Esophagus muscularis mucosa (tissue), 4 donors: ENCODE data around the gene ODAM. TPM values are rescaled to one million over a fixed set of nuclear protein-coding genes. Genes with fewer than 3 reads are reported as not detected.
"Not testable (repeated sequence)": the region's sequence is repeated elsewhere in the genome, so short reads cannot be mapped to it uniquely, and the experiment has no call there.

Source experiments
- DNase-seq: peaks from one replicate; pipeline ENCODE4 v3.0.0-alpha.2; 2017; ENCODE audit errors: extremely low spot score
- H3K27ac ChIP-seq, 4 donors: fragments of 200-600 bp; sonication (generic); replicated peaks in 1 of 4; 1 replicate in 3 of 4; 2 replicates in 1 of 4; pipeline ENCODE4 v1.5.1; 2016 to 2019; ENCODE audit warnings: mild to moderate bottlenecking in 1 of 4
- H3K27me3 ChIP-seq, 4 donors: fragments of 200-600 bp; sonication (generic); one replicate each; pipeline versions ENCODE4 v1.5.1 to v1.6.0; 2016 to 2019
- H3K36me3 ChIP-seq, 4 donors: fragments of 200-600 bp; sonication (generic); one replicate each; pipeline ENCODE4 v1.5.1; 2016 to 2019
- H3K4me1 ChIP-seq, 4 donors: fragments of 200-600 bp; sonication (generic); one replicate each; pipeline ENCODE4 v1.5.1; 2016 to 2019
- H3K4me3 ChIP-seq, 4 donors: fragments of 200-600 bp; sonication (generic); 1 replicate in 2 of 4; 2 replicates in 2 of 4; pipeline ENCODE4 v1.5.1; 2016 to 2019; ENCODE audit warnings: mild to moderate bottlenecking in 4 of 4, moderate library complexity in 1 of 4
- H3K9me3 ChIP-seq, 4 donors: fragments of 200-600 bp; sonication (generic); 1 replicate in 3 of 4; 2 replicates in 1 of 4; pipeline ENCODE4 v1.5.1; 2016 to 2019
- EP300 ChIP-seq: sonication (generic); formaldehyde crosslinking; IDR thresholded peaks from one replicate; pipeline ENCODE4 v1.6.1; 2017; ENCODE audit warnings: antibody characterized with exemption
- POLR2A ChIP-seq: fragments of 450-650 bp; IDR thresholded peaks from one replicate; pipeline ENCODE4 v1.6.1; 2017; ENCODE audit warnings: antibody characterized with exemption, moderate library complexity, mild to moderate bottlenecking, low read depth
- POLR2AphosphoS5 ChIP-seq, 2 donors: sonication (generic); formaldehyde crosslinking; IDR thresholded peaks; one replicate each; pipeline ENCODE4 v1.6.1; 2017; ENCODE audit warnings: antibody characterized with exemption in 2 of 2
- WGBS: methylation state at CpG from one replicate; pipeline ENCODE4 v1.1.5; 2018; 5-methylcytosine and 5-hydroxymethylcytosine counted together
- intact Hi-C: fragments of 100-400 bp; cut with DNase I; formaldehyde crosslinking; loops from one replicate; pipeline ENCODE4 v1.15.1; 2023
- total RNA-seq, 4 donors: library from RNA; depleted of rRNA; stranded (reverse); fragments of >200 nt; gene quantifications; one replicate each; pipeline versions ENCODE4 v1.1.0 to v1.2.1, GENCODE V29; 2016
- TF ChIP-seq, protein P1 (sequence below), 3 experiments: fragments of 200-600 bp in 2 of 3; fragments of 450-650 bp in 1 of 3; sonication (generic) in 2 of 3; IDR thresholded peaks; one replicate each; pipeline ENCODE4 v1.5.1; 2017 to 2019; ENCODE audit warnings: antibody characterized with exemption in 3 of 3, mild to moderate bottlenecking in 2 of 3, moderate library complexity in 1 of 3

The ODAM gene
- total RNA-seq, 4 donors from 2014 or later, result 0.66 TPM; not detected in 3

GRCh38 chr4:70192895-70193294, 2.6 kb upstream of the ODAM start:
- no peak overlapping the region for H3K27ac ChIP-seq
- TF ChIP-seq, protein P1, sequence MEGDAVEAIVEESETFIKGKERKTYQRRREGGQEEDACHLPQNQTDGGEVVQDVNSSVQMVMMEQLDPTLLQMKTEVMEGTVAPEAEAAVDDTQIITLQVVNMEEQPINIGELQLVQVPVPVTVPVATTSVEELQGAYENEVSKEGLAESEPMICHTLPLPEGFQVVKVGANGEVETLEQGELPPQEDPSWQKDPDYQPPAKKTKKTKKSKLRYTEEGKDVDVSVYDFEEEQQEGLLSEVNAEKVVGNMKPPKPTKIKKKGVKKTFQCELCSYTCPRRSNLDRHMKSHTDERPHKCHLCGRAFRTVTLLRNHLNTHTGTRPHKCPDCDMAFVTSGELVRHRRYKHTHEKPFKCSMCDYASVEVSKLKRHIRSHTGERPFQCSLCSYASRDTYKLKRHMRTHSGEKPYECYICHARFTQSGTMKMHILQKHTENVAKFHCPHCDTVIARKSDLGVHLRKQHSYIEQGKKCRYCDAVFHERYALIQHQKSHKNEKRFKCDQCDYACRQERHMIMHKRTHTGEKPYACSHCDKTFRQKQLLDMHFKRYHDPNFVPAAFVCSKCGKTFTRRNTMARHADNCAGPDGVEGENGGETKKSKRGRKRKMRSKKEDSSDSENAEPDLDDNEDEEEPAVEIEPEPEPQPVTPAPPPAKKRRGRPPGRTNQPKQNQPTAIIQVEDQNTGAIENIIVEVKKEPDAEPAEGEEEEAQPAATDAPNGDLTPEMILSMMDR (IDR thresholded peaks at IDR 0.05), result no peak
- no peak for TF ChIP-seq POLR2AphosphoS5 (IDR thresholded peaks at IDR 0.05)
- no peak for TF ChIP-seq EP300
- TF ChIP-seq POLR2A, result no peak
- intact Hi-C loops, result no loop called here
- no peaks in the 10 kb centered on the region for H3K27me3 ChIP-seq
- no peaks in the 10 kb centered on the region for H3K36me3 ChIP-seq
- no peaks in the 10 kb centered on the region for H3K9me3 ChIP-seq
- DNase-seq, result no peak
- H3K4me3 ChIP-seq, result no peak overlapping the region
- no peaks in the 10 kb centered on the region for H3K4me1 ChIP-seq
- 82% methylated on average over 2 of the region's 2 CpGs for WGBS

DNA sequence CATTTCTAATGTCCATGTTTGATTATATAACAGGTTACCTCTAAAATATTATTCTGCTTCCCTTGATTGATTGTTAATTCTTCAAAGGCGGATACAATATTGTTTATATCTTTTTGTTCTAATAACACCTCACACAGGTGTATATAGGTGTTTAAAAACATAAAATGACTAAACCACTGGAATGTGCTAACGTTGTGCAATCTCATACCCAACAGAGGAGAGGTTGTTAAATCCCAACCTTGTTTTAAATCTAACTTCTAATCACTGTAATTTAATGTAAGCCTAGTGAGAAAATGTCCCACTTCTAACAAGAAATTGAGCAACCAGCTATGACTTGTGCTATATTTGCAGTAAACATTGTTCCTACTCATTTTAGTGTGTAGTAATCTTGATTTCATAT, 1.3 kb downstream of the ODAM start:
- Histone ChIP-seq H3K4me3 (no peak overlapping the region), H3K36me3 (no peaks in the 10 kb centered on the region), H3K27ac (no peak overlapping the region), H3K27me3 (no peaks in the 10 kb centered on the region), H3K9me3 (no peaks in the 10 kb centered on the region), H3K4me1 (no peaks in the 10 kb centered on the region)
- DNase-seq, result no peak
- intact Hi-C loops, result no loop called here
- 77% methylated on average over 2 of the region's 2 CpGs for WGBS
- TF ChIP-seq EP300 (no peak), POLR2AphosphoS5 (IDR thresholded peaks at IDR 0.05) (no peak), POLR2A (no peak)
- TF ChIP-seq, protein P1 (IDR thresholded peaks at IDR 0.05), result no peak

GRCh38 chr4:70197842-70198241, 2.3 kb downstream of the ODAM start:
- WGBS, result 70% methylated on average over 2 of the region's 2 CpGs
- no peaks in the 10 kb centered on the region for H3K9me3 ChIP-seq
- no peak overlapping the region for H3K4me3 ChIP-seq
- H3K36me3 ChIP-seq, result no peaks in the 10 kb centered on the region
- intact Hi-C loops, result no loop called here
- no peaks in the 10 kb centered on the region for H3K4me1 ChIP-seq
- TF ChIP-seq POLR2AphosphoS5 (IDR thresholded peaks at IDR 0.05), result no peak
- no peak for TF ChIP-seq POLR2A
- TF ChIP-seq, protein P1 (IDR thresholded peaks at IDR 0.05), result no peak
- TF ChIP-seq EP300, result no peak
- DNase-seq, result no peak
- no peaks in the 10 kb centered on the region for H3K27me3 ChIP-seq
- no peak overlapping the region for H3K27ac ChIP-seq

DNA sequence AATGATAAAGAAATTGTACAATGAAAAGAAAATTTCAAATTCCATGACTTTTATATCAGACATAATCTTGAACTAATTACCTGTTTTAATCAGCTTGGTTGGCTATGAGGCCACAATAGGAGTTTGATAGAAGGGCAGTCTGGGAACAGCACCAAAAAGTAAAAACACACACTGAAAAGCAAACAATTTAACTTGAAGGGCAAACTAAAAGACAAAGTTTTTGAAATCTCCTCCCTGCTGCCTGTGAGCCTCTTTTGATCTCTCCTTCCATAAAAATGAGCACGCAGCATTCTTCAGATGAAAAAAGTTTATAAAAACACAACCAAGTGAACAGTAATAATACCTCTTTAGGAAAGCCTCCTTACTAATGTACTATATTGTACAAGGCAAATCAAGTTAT, 8.1 kb downstream of the ODAM start:
- intact Hi-C loops, result no loop called here
- no peak for TF ChIP-seq POLR2A
- TF ChIP-seq POLR2AphosphoS5 (IDR thresholded peaks at IDR 0.05), result no peak
- TF ChIP-seq EP300, result no peak
- TF ChIP-seq, protein P1 (IDR thresholded peaks at IDR 0.05), result no peak
- Histone ChIP-seq H3K27ac (no peak overlapping the region), H3K4me1 (no peaks in the 10 kb centered on the region), H3K9me3 (no peaks in the 10 kb centered on the region), H3K36me3 (no peaks in the 10 kb centered on the region), H3K27me3 (no peaks in the 10 kb centered on the region), H3K4me3 (no peak overlapping the region)
- WGBS, result 75% methylated on average over 1 of the region's 1 CpG
- no peak for DNase-seq

DNA sequence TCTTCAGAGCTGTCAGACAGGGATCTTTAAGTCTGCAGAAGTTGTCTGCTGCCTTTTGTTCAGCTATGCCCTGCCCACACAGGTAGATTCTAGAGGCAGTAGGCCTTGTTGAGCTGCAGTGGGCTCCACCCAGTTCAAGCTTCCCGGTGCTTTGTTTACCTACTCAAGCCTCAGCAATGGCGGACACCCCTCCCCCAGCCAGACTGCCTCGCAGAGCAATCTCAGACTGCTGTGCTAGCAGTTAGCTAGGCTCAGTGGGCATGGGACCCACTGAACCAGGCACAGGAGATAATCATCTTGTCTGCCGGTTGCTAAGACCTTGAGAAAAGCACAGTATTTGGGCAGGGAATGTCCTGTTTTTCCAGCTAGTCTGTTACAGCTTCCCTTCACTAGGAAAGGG, 17.2 kb downstream of the ODAM start:
- H3K36me3 ChIP-seq, DNase-seq, H3K4me3 ChIP-seq, H3K9me3 ChIP-seq, H3K4me1 ChIP-seq, H3K27me3 ChIP-seq, intact Hi-C loops, H3K27ac ChIP-seq: not testable (repeated sequence)
- 92% methylated on average over 2 of the region's 4 CpGs for WGBS

GRCh38 chr4:70216109-70216508, 20.6 kb downstream of the ODAM start:
- DNase-seq, H3K9me3 ChIP-seq, intact Hi-C loops: not testable (repeated sequence)

DNA sequence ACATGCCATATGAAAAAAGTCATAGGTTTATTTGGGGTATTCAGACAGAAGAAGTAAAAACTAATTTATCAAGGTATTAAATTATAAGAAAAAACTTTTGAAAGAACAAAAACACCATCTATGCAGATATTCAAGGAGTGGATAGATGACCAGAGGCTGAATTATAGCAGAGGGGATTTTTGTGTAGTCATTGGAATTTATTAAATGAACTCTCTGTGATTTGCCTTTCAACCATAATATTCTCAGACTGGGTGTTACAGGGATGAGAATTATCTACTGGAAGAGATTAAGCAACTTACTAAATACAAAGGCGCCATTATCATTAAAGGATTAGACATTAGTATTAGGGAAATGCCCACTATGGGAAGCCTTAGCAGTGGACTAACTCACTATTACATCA, 21.0 kb downstream of the ODAM start:
- H3K4me1 ChIP-seq, H3K36me3 ChIP-seq: not testable (repeated sequence)

More at GRCh38 chr4:70216109-70216508, 20.6 kb downstream of the ODAM start:
- H3K27me3 ChIP-seq, H3K4me1 ChIP-seq, H3K4me3 ChIP-seq, H3K36me3 ChIP-seq, H3K27ac ChIP-seq: not testable (repeated sequence)

DNA sequence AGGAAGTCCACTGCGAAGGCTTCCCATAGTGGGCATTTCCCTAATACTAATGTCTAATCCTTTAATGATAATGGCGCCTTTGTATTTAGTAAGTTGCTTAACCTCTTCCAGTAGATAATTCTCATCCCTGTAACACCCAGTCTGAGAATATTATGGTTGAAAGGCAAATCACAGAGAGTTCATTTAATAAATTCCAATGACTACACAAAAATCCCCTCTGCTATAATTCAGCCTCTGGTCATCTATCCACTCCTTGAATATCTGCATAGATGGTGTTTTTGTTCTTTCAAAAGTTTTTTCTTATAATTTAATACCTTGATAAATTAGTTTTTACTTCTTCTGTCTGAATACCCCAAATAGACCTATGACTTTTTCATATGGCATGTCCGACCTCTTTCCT, 25.9 kb downstream of the ODAM start:
- H3K4me1 ChIP-seq, H3K9me3 ChIP-seq, H3K36me3 ChIP-seq, H3K4me3 ChIP-seq, DNase-seq, H3K27ac ChIP-seq, H3K27me3 ChIP-seq, intact Hi-C loops: not testable (repeated sequence)
- WGBS, result 89% methylated on average over 3 of the region's 3 CpGs

More for the DNA sequence above, 21.0 kb downstream of the ODAM start:
- H3K27me3 ChIP-seq, H3K27ac ChIP-seq, H3K4me3 ChIP-seq, H3K9me3 ChIP-seq, intact Hi-C loops, DNase-seq: not testable (repeated sequence)
- 96% methylated on average over 1 of the region's 1 CpG for WGBS

DNA sequence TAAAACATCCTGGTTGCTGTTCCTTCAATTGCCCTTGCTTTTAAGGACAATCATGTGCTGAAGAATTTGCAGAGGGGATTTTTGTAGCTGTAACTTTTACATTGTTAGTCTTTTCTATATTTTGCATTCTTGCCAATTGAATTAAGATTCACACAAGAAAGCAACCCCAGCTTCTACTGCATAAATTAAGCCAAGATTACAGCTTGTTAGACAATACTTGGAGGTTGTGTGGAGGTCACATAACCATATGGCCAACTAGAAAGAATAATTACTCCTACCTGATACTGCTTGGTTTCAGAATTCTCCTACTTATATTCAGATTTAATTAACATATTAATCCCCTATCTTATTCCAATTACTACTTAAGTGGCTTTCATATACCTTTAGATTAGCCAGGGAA, 26.3 kb downstream of the ODAM start:
- H3K27ac ChIP-seq, intact Hi-C loops, H3K4me1 ChIP-seq: not testable (repeated sequence)

More for the DNA sequence above, 26.3 kb downstream of the ODAM start:
- not testable (repeated sequence) for H3K9me3 ChIP-seq, H3K4me3 ChIP-seq, DNase-seq, H3K27me3 ChIP-seq, H3K36me3 ChIP-seq
